Parathyroid adenoma (tissue), 2 donors: ENCODE data around the gene ECHS1.

Experiments
- H2AFZ ChIP-seq: fragments of 300-600 bp; sonication (generic); one replicate; pipeline ENCODE4 v1.7.0; 2017; ENCODE audit warnings: antibody characterized with exemption, mild to moderate bottlenecking
- H3K27ac ChIP-seq: fragments of 300-600 bp; sonication (generic); one replicate; pipeline ENCODE4 v1.7.0; 2017
- H3K27me3 ChIP-seq: fragments of 300-600 bp; sonication (generic); one replicate; pipeline ENCODE4 v1.7.0; 2017; ENCODE audit warnings: low read length; ENCODE audit not compliant: control insufficient read depth, insufficient read depth
- H3K36me3 ChIP-seq: fragments of 300-600 bp; sonication (generic); one replicate; pipeline ENCODE4 v1.7.0; 2017; ENCODE audit warnings: low read length; ENCODE audit not compliant: control insufficient read depth, insufficient read depth
- H3K4me1 ChIP-seq: fragments of 300-600 bp; sonication (generic); one replicate; pipeline ENCODE4 v1.7.0; 2017; ENCODE audit warnings: control low read depth
- H3K4me2 ChIP-seq: fragments of 300-600 bp; sonication (generic); one replicate; pipeline ENCODE4 v1.7.0; 2017; ENCODE audit warnings: low read length
- H3K4me3 ChIP-seq: fragments of 300-600 bp; sonication (generic); one replicate; pipeline ENCODE4 v1.7.0; 2017; ENCODE audit warnings: low read depth, low read length
- H3K79me2 ChIP-seq: fragments of 300-600 bp; sonication (generic); one replicate; pipeline ENCODE4 v1.7.0; 2017; ENCODE audit warnings: control low read depth
- H3K9ac ChIP-seq: fragments of 300-600 bp; sonication (generic); one replicate; pipeline ENCODE4 v1.7.0; 2017; ENCODE audit warnings: mild to moderate bottlenecking
- H3K9me3 ChIP-seq: fragments of 300-600 bp; sonication (generic); one replicate; pipeline ENCODE4 v1.7.0; 2017; ENCODE audit warnings: low read length; ENCODE audit not compliant: control insufficient read depth
- TF ChIP-seq, protein P1 (sequence below): fragments of 300-600 bp; sonication (generic); IDR thresholded peaks from one replicate; pipeline ENCODE4 v1.7.0; 2017; ENCODE audit warnings: antibody characterized with exemption, mild to moderate bottlenecking
- donor health status: primary hyperparathyroidism.

The ECHS1 gene

DNA sequence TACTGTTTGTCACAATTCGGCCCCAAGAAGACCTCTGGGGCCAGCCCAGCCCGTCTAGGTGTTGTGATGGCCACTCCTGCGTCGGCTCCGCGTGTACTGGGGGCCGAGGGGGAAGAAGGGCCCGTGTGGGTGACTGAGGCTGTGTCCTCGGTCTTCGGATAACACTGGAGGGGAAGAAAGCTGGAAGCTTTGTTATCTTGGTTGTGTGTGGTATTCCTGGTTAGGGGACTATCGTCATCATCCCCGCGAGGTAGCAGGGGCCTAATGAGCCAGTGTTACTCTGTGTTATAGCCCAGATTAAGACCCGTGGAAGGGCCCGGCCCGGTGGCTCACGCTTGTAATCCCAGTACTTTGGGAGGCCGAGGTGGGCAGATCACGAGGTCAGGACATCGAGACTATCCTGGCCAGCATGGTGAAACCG lies 21.7 kb upstream of the ECHS1 start:
- Histone ChIP-seq H2AFZ (peak overlapping the region; percentile 87), H3K27me3 (no peaks in the 10 kb centered on the region), H3K4me1 (peaks cover 2% of the 10 kb centered on the region), H3K79me2 (peaks cover 14% of the 10 kb centered on the region), H3K36me3 (no peaks in the 10 kb centered on the region), H3K9me3 (no peaks in the 10 kb centered on the region), H3K4me2 (peak overlapping the region; percentile 67), H3K27ac (peak overlapping the region; percentile 57), H3K4me3 (peak overlapping the region; percentile 88), H3K9ac (peak overlapping the region; percentile 89)
- TF ChIP-seq, protein P1, sequence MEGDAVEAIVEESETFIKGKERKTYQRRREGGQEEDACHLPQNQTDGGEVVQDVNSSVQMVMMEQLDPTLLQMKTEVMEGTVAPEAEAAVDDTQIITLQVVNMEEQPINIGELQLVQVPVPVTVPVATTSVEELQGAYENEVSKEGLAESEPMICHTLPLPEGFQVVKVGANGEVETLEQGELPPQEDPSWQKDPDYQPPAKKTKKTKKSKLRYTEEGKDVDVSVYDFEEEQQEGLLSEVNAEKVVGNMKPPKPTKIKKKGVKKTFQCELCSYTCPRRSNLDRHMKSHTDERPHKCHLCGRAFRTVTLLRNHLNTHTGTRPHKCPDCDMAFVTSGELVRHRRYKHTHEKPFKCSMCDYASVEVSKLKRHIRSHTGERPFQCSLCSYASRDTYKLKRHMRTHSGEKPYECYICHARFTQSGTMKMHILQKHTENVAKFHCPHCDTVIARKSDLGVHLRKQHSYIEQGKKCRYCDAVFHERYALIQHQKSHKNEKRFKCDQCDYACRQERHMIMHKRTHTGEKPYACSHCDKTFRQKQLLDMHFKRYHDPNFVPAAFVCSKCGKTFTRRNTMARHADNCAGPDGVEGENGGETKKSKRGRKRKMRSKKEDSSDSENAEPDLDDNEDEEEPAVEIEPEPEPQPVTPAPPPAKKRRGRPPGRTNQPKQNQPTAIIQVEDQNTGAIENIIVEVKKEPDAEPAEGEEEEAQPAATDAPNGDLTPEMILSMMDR, result no peak

DNA sequence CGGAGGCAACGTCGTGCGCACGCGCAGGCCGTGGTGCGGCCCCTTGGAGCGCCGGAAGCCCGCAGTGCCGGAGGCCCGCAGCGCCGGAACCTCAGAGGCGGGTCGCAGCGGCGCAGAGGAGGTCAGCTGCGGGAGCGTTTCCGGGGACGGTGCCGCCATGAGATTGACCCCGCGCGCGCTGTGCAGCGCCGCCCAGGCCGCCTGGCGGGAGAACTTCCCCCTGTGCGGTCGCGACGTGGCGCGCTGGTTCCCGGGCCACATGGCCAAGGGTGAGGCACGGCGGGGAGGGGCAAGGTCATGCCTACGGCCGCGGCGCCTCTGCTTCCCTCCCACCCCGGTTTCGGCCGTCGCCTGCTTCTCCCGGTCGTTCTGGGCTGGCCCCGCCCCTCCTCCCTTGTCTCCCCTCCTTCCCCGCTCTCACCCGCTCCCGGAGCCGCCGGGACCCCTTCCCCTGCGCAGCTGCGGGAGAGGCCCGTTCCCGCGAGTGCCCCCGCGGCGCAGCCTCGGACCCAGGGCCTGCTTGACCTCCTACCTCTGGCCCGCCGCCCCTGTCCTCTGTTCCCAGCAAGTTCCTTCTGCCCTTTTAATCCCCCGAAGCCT lies 21.0 kb upstream of the ECHS1 start, which contains the start of gene MTG1:
Gene MTG1, plus strand, starts transcription at position 94 of the 600 bp plus-strand sequence. Its CDS starts 64 bp downstream, at position 158.
- H3K36me3 ChIP-seq, result no peaks in the 10 kb centered on the region
- peaks cover 2% of the 10 kb centered on the region for H3K4me1 ChIP-seq
- peaks cover 14% of the 10 kb centered on the region for H3K79me2 ChIP-seq
- peak within 1 kb of the TSS; percentile 89 for H3K9ac ChIP-seq
- no peaks in the 10 kb centered on the region for H3K27me3 ChIP-seq
- H2AFZ ChIP-seq, result peak within 1 kb of the TSS; percentile 87
- peak within 1 kb of the TSS; percentile 67 for H3K4me2 ChIP-seq
- TF ChIP-seq, protein P1, result peak; percentile 34
- H3K4me3 ChIP-seq, result peak within 1 kb of the TSS; percentile 88
- H3K9me3 ChIP-seq, result no peaks in the 10 kb centered on the region
- H3K27ac ChIP-seq, result peak within 1 kb of the TSS; percentile 57

DNA sequence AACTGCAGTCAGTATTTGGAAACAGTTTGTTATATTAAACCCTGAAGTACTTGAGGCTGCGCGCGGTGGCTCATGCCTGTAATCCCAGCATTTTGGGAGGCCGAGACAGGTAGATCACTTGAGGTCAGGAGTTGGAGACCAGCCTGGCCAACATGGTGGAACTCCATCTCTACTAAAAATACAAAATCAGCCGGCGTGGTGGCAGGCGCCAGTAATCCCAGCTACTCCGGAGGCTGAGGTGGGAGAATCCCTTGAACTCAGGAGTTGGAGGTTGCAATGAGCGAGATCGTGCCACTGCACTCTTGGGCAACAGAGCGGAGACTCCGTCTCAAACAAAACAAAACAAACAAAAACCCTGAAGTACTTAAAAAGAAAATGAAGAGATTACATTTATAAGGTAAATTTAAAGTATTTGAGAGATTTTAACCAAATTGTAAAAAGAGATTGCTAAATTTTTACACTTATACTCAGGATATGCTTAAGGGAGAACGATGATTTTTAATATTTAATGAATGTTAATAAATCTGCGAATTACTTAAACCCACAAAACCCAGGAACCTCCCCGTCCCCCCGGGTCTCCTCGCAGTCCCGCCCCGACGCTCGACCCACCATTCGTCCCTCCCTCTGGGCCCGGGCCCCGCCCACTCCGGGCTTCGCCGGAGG lies 20.4 kb upstream of the ECHS1 start:
- Histone ChIP-seq H2AFZ (peak overlapping the region; percentile 87), H3K27me3 (no peaks in the 10 kb centered on the region), H3K9ac (no peak overlapping the region), H3K4me2 (peak overlapping the region; percentile 61), H3K9me3 (no peaks in the 10 kb centered on the region), H3K27ac (peak overlapping the region; percentile 57), H3K4me1 (peaks cover 2% of the 10 kb centered on the region), H3K36me3 (no peaks in the 10 kb centered on the region), H3K4me3 (peak overlapping the region; percentile 88), H3K79me2 (peaks cover 10% of the 10 kb centered on the region)
- TF ChIP-seq, protein P1, result no peak

DNA sequence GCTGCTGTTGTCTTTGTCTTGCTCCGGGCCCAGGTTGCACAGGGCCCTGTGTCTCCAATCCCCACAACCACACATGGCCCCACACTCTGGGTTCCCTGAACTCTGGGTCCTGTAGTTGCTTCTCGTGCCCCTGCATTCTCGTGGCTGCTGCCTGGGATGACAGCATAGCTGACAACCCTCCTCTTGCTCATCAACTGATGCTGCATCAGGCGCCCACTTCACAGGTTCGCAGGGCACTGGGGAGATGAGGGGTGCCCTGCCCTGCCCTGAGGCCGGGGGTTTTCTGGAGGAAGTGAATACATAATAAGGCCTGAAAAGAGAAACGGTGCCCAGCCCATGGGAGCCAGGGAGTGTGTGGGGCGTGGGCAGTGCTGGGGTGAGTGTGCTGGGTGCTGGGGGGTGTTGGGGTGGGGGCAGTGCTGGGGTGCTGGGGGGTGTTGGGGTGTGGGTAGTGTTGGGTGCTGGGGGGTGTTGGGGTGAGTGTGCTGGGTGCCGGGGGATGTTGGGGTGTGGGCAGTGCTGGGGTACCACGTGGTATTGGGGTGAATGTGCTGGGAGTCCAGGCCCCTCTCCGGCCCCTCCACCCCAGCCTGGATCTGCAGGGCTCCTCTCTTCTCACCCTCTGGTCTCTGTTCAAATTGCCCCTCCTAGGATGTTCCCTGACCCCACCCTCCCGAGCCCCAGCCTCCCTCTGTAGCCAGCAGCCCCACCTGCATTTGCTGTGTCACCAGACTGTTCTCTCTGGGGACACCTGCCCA lies 18.8 kb upstream of the ECHS1 start:
- TF ChIP-seq, protein P1, result no peak
- Histone ChIP-seq H3K36me3 (no peaks in the 10 kb centered on the region), H3K9ac (no peak overlapping the region)

More for the DNA sequence above, 18.8 kb upstream of the ECHS1 start:
- H3K27ac ChIP-seq, result no peak overlapping the region
- H3K4me3 ChIP-seq, result no peak overlapping the region
- H2AFZ ChIP-seq, result no peak overlapping the region
- H3K27me3 ChIP-seq, result no peaks in the 10 kb centered on the region
- H3K4me2 ChIP-seq, result no peak overlapping the region
- H3K79me2 ChIP-seq, result peaks cover 10% of the 10 kb centered on the region
- H3K9me3 ChIP-seq, result no peaks in the 10 kb centered on the region
- peaks cover 2% of the 10 kb centered on the region for H3K4me1 ChIP-seq
